PC-3 (cell line): ENCODE results near the gene ADAM23. TPM values are rescaled to one million over a fixed set of nuclear protein-coding genes. Genes with fewer than 3 reads are reported as not detected.

Source experiments
- ATAC-seq: fragments of 200-7000 bp; cut with Tn5 transposase; 2 replicates; pipeline ENCODE4 v1.9.1; 2020; ENCODE audit warnings: mild to moderate bottlenecking, moderate library complexity
- BruUV-seq: library from RNA; stranded (reverse); fragments of 400-500 nt; replicated peaks from 2 replicates; lab custom pipeline; 2021; lab: Mats Ljungman, UMichigan
- CTCF ChIA-PET: fragments of 300-600 bp; sonication (Branson Sonifier 250); formaldehyde crosslinking; loops from one replicate; lab custom pipeline; 2022; ENCODE audit warnings: antibody characterized with exemption; lab: Charles Lee
- POLR2A ChIA-PET: fragments of 300-600 bp; sonication (Branson Sonifier 250); formaldehyde crosslinking; loops from one replicate; lab custom pipeline; 2022; ENCODE audit warnings: antibody characterized with exemption; ENCODE audit not compliant: unreplicated experiment; lab: Charles Lee
- DNase-seq: peaks from one replicate; pipeline ENCODE4 v3.0.0-alpha.2; 2015
- H2AFZ ChIP-seq: fragments of 300-600 bp; sonication (generic); 2 replicates; pipeline ENCODE4 v1.6.0; 2016; ENCODE audit warnings: antibody characterized with exemption, low read length
- H3F3A ChIP-seq: fragments of 300-600 bp; sonication (generic); one replicate; pipeline ENCODE4 v1.6.0; 2017; ENCODE audit warnings: antibody characterized with exemption, low read length, control low read depth, mild to moderate bottlenecking; ENCODE audit not compliant: unreplicated experiment
- H3K27ac ChIP-seq: fragments of 300-600 bp; sonication (generic); 2 replicates; pipeline ENCODE4 v1.5.1; 2016; ENCODE audit warnings: mild to moderate bottlenecking, low read length
- H3K27me3 ChIP-seq: fragments of 300-600 bp; sonication (generic); 2 replicates; pipeline ENCODE4 v1.6.1; 2016; ENCODE audit warnings: low read length, mixed read lengths
- H3K36me3 ChIP-seq: fragments of 300-600 bp; sonication (generic); 2 replicates; pipeline ENCODE4 v1.6.1; 2016; ENCODE audit warnings: low read depth, mixed run types, low read length, mixed read lengths
- H3K4me1 ChIP-seq: fragments of 300-600 bp; sonication (generic); 2 replicates; pipeline ENCODE4 v1.5.1; 2016; ENCODE audit warnings: low read length; ENCODE audit not compliant: insufficient read depth
- H3K4me2 ChIP-seq: fragments of 300-600 bp; sonication (generic); 2 replicates; pipeline ENCODE4 v1.6.0; 2016; ENCODE audit warnings: low read length
- H3K4me3 ChIP-seq: fragments of 300-600 bp; sonication (generic); 2 replicates; pipeline ENCODE4 v1.5.1; 2016; ENCODE audit warnings: mild to moderate bottlenecking, low read length, mixed read lengths
- H3K79me2 ChIP-seq: fragments of 300-600 bp; sonication (generic); 2 replicates; pipeline ENCODE4 v1.6.1; 2017; ENCODE audit warnings: low read length, mixed read lengths
- H3K9ac ChIP-seq: fragments of 300-600 bp; sonication (generic); 2 replicates; pipeline ENCODE4 v1.6.0; 2016; ENCODE audit warnings: mild to moderate bottlenecking, low read length
- H3K9me2 ChIP-seq: fragments of 300-600 bp; sonication (generic); replicated peaks from 2 replicates; pipeline ENCODE4 v1.6.1; 2016; ENCODE audit warnings: mixed run types, low read length, mixed read lengths
- H3K9me3 ChIP-seq: fragments of 300-600 bp; sonication (generic); 2 replicates; pipeline ENCODE4 v1.6.1; 2016; ENCODE audit warnings: low read length, mixed read lengths
- H4K20me1 ChIP-seq: fragments of 300-600 bp; sonication (generic); 2 replicates; pipeline ENCODE4 v1.6.1; 2016; ENCODE audit warnings: low read length, mixed read lengths
- EZH2 ChIP-seq: fragments of 300-600 bp; sonication (generic); IDR thresholded peaks from one replicate; pipeline ENCODE4 v1.6.1; 2017; ENCODE audit warnings: antibody characterized with exemption, mild to moderate bottlenecking, low read length; ENCODE audit not compliant: unreplicated experiment
- EZH2phosphoT487 ChIP-seq: fragments of 300-600 bp; sonication (generic); IDR thresholded peaks from 2 replicates; pipeline ENCODE4 v1.6.1; 2018; ENCODE audit warnings: mild to moderate bottlenecking, antibody characterized with exemption, low read length, borderline replicate concordance
- intact Hi-C: fragments of 100-400 bp; cut with micrococcal nuclease; formaldehyde crosslinking; loops from 2 replicates; pipeline ENCODE4 v1.9.0; 2023
- total RNA-seq: library from RNA; depleted of rRNA; stranded (reverse); fragments of >200 nt; gene quantifications from 2 replicates; pipeline ENCODE4 v1.2.3, GENCODE V29; 2014
- TF ChIP-seq, protein P1 (sequence below): fragments of 300-600 bp; sonication (generic); conservative IDR thresholded peaks from 2 replicates; pipeline ENCODE4 v1.5.1; 2017; ENCODE audit warnings: antibody characterized with exemption, low read depth, mild to moderate bottlenecking, low read length

Gene ADAM23
- total RNA-seq, 1 experiment from 2014 or later: 0.22 TPM

DNA sequence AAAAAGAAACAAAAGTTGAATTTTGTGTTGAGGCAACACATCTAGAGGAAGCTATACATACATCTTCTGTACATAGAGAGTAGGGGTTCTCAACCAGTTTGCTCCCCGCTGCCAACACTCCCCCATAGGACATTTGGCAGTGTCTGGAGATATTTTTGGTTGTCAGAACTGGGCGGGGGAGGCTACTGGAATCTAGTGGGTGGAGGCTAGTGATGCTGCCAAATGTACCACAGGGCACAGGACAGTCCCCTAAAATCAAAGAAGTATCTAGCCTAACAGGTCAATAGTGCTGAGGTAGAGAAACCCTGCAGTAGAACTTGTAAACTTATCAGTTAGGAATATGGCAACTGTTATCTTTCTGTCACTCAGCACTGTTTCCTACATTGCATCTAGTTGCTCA is 21.3 kb downstream of the ADAM23 start:
- H3K9me2 ChIP-seq: no peaks in the 10 kb centered on the region
- TF ChIP-seq EZH2 (no peak), EZH2phosphoT487 (no peak)
- TF ChIP-seq, protein P1, sequence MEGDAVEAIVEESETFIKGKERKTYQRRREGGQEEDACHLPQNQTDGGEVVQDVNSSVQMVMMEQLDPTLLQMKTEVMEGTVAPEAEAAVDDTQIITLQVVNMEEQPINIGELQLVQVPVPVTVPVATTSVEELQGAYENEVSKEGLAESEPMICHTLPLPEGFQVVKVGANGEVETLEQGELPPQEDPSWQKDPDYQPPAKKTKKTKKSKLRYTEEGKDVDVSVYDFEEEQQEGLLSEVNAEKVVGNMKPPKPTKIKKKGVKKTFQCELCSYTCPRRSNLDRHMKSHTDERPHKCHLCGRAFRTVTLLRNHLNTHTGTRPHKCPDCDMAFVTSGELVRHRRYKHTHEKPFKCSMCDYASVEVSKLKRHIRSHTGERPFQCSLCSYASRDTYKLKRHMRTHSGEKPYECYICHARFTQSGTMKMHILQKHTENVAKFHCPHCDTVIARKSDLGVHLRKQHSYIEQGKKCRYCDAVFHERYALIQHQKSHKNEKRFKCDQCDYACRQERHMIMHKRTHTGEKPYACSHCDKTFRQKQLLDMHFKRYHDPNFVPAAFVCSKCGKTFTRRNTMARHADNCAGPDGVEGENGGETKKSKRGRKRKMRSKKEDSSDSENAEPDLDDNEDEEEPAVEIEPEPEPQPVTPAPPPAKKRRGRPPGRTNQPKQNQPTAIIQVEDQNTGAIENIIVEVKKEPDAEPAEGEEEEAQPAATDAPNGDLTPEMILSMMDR: no peak
- H3F3A ChIP-seq: no peaks in the 10 kb centered on the region
- H3K9ac ChIP-seq: no peak overlapping the region
- H3K36me3 ChIP-seq: no peaks in the 10 kb centered on the region
- H3K79me2 ChIP-seq: no peaks in the 10 kb centered on the region
- H3K9me3 ChIP-seq: no peaks in the 10 kb centered on the region
- no peaks in the 10 kb centered on the region for H4K20me1 ChIP-seq
- no peak overlapping the region for H2AFZ ChIP-seq
- peaks cover 41% of the 10 kb centered on the region for H3K27me3 ChIP-seq
- intact Hi-C loops: no loop called here
- POLR2A ChIA-PET: no interaction called here
- DNase-seq (no peak), ATAC-seq (no peak)
- CTCF ChIA-PET: no interaction called here
- H3K4me3 ChIP-seq: no peak overlapping the region
- H3K27ac ChIP-seq: no peak overlapping the region
- no TSS peak for BruUV-seq
- H3K4me2 ChIP-seq: no peak overlapping the region
- H3K4me1 ChIP-seq: no peaks in the 10 kb centered on the region

DNA sequence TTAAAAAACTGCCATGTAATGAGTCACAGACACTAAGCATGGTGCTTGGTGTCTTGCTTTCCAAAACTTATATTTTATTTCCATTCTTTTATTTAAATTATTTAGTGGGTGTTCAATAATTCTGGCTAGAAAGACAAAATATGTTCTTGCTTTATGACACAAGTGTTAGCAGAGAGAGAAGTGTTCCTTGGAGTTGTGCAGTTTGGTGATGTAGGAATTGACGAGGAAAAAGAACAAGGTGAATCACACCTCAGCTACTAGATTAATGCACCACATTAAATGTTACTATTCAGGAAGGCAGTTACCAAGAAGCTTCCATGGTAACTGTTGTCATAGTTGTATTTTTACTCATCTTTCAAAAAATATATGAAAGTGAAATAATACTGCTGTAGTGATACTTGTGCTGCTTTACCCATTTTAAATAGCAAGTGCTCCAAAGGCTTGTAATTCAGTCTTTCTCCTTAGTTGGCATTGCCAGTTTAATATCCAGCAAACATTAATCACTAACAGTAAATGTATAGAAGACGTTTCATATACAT is 28.3 kb downstream of the ADAM23 start:
- Histone ChIP-seq H3K36me3 (no peaks in the 10 kb centered on the region), H3K27ac (no peak overlapping the region), H2AFZ (no peak overlapping the region), H3K4me1 (no peaks in the 10 kb centered on the region), H3K79me2 (no peaks in the 10 kb centered on the region), H3K9ac (no peak overlapping the region), H3K4me2 (no peak overlapping the region), H3F3A (no peaks in the 10 kb centered on the region), H3K27me3 (peaks cover 26% of the 10 kb centered on the region; the same call in 1 of the 2 replicates), H3K4me3 (no peak overlapping the region), H3K9me2 (no peaks in the 10 kb centered on the region), H4K20me1 (no peaks in the 10 kb centered on the region), H3K9me3 (no peaks in the 10 kb centered on the region)
- intact Hi-C loops: no loop called here
- POLR2A ChIA-PET: no interaction called here
- CTCF ChIA-PET: no interaction called here
- no TSS peak for BruUV-seq
- ATAC-seq (no peak), DNase-seq (no peak)
- TF ChIP-seq EZH2phosphoT487 (no peak), EZH2 (no peak)
- TF ChIP-seq, protein P1: no peak

DNA sequence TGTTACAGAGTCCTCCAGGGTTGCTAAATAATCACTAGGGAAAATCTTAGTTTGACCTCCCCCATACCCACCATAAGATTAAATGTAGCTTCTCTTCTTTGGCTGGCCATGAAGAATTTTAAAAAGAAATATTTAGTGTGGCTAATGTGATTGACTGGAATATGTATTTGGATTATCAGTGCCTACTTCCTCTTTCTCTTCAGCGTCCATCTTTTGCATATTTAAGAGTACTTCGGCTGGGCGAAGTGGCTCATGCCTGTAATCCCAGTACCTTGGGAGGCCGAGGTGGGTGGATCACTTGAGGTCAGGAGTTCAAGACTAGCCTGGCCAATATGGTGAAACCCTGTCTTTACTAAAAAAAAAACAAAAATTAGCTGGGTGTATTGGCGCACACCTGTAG is 28.8 kb downstream of the ADAM23 start:
- Histone ChIP-seq H3K27me3 (peaks cover 31% of the 10 kb centered on the region; the same call in 1 of the 2 replicates), H3K9ac (no peak overlapping the region), H3K4me2 (no peak overlapping the region), H3K36me3 (no peaks in the 10 kb centered on the region), H2AFZ (no peak overlapping the region), H3K4me3 (no peak overlapping the region), H3F3A (no peaks in the 10 kb centered on the region), H3K4me1 (no peaks in the 10 kb centered on the region), H4K20me1 (no peaks in the 10 kb centered on the region), H3K27ac (no peak overlapping the region), H3K9me3 (no peaks in the 10 kb centered on the region), H3K79me2 (no peaks in the 10 kb centered on the region), H3K9me2 (no peaks in the 10 kb centered on the region)
- DNase-seq (no peak), ATAC-seq (no peak)
- TF ChIP-seq EZH2phosphoT487 (no peak), EZH2 (no peak)
- TF ChIP-seq, protein P1: no peak
- BruUV-seq: no TSS peak
- intact Hi-C loops: no loop called here
- POLR2A ChIA-PET: interaction anchor here (0.6 kb wide), 1 partner anchor 122 kb away, joined by 4 read pairs; no protein-coding TSS in a partner anchor
- CTCF ChIA-PET: no interaction called here
